Body of pancreas (tissue), 4 donors: ENCODE results near the gene MYBBP1A.

Source experiments
- CTCF ChIP-seq, 7 experiments: fragments of 450-650 bp in 4 of 7; fragments of 200-600 bp in 3 of 7; sonication (generic) in 3 of 7; IDR thresholded peaks; one replicate each; pipeline ENCODE4 v1.5.1; 2016 to 2019; ENCODE audit warnings: antibody characterized with exemption in 7 of 7
- POLR2A ChIP-seq, 3 donors: fragments of 450-650 bp; IDR thresholded peaks; one replicate each; pipeline ENCODE4 v1.6.1; 2016; ENCODE audit warnings: antibody characterized with exemption in 3 of 3, mild to moderate bottlenecking in 2 of 3

GRCh38 chr17:4503283-4504025 is 51.7 kb downstream of the MYBBP1A start:
- TF ChIP-seq CTCF (IDR thresholded peaks at IDR 0.05), result no peak
- no peak for TF ChIP-seq POLR2A (IDR thresholded peaks at IDR 0.05)
